ENCODE measurements around the gene DCAF4. TPM values are rescaled to one million over a fixed set of nuclear protein-coding genes. Genes with fewer than 3 reads are reported as not detected.
A peak's percentile ranks its signal among the peaks of the same experiment; 100 is the strongest.

Gene DCAF4
- total RNA-seq, 6 experiments from 2014 or later, result 5.8 to 13.6 (median 10.5) TPM

GRCh38 chr14:72925171-72925759, 999 bp upstream of the DCAF4 start:
- TF ChIP-seq POLR2A (IDR thresholded peaks at IDR 0.05) (no peak), CTCF (IDR thresholded peaks at IDR 0.05) (no peak)
- no peaks in the 10 kb centered on the region for H3K27me3 ChIP-seq
- H3K4me3 ChIP-seq, result peak overlapping the region in 1 of 3 donors; percentile 88
- H3K4me1 ChIP-seq, result no peaks in the 10 kb centered on the region
- no peaks in the 10 kb centered on the region for H3K36me3 ChIP-seq
- H3K27ac ChIP-seq, result no peak overlapping the region
- ATAC-seq (no peak), DNase-seq (no peak)
- H3K9me3 ChIP-seq, result no peaks in the 10 kb centered on the region
- 81% methylated on average over 18 of the region's 22 CpGs for WGBS (ENCODE audit: insufficient coverage, low coverage, low lambda C conversion rate, missing lambda C conversion rate)
- intact Hi-C loops (cut with DNase I), result no loop called here

- intact Hi-C loops (cut with DNase I), result no loop called here
These were observed 411 bp upstream of the DCAF4 start for GRCh38 chr14:72925815-72926291.

GRCh38 chr14:72928872-72929271, 2.6 kb downstream of the DCAF4 start:
- intact Hi-C loops (cut with DNase I), result no loop called here
- no CpG with 5 or more reads among the region's 21 CpGs for WGBS (ENCODE audit: insufficient coverage, low coverage, low lambda C conversion rate, missing lambda C conversion rate)
- TF ChIP-seq CTCF (IDR thresholded peaks at IDR 0.05) (no peak), POLR2A (IDR thresholded peaks at IDR 0.05) (no peak)
- H3K4me1 ChIP-seq, result no peaks in the 10 kb centered on the region
- DNase-seq (no peak), ATAC-seq (no peak)
- no peak overlapping the region for H3K27ac ChIP-seq
- no peaks in the 10 kb centered on the region for H3K27me3 ChIP-seq
- H3K36me3 ChIP-seq, result no peaks in the 10 kb centered on the region
- no peaks in the 10 kb centered on the region for H3K9me3 ChIP-seq
- no peak overlapping the region for H3K4me3 ChIP-seq

More at GRCh38 chr14:72925815-72926291, 411 bp upstream of the DCAF4 start:
- no peaks in the 10 kb centered on the region for H3K27me3 ChIP-seq
- no peaks in the 10 kb centered on the region for H3K36me3 ChIP-seq
- ATAC-seq (peak; percentile 21 to 49 (median 45)), DNase-seq (no peak)
- H3K9me3 ChIP-seq, result no peaks in the 10 kb centered on the region
- H3K4me3 ChIP-seq, result peak overlapping the region; percentile 71 to 92 (median 88)
- no peaks in the 10 kb centered on the region for H3K4me1 ChIP-seq
- TF ChIP-seq POLR2A (IDR thresholded peaks at IDR 0.05), result no peak
- TF ChIP-seq CTCF (IDR thresholded peaks at IDR 0.05), result no peak
- no peak overlapping the region for H3K27ac ChIP-seq
- 12% methylated on average over 12 of the region's 33 CpGs for WGBS (ENCODE audit: insufficient coverage, low coverage, low lambda C conversion rate, missing lambda C conversion rate)

GRCh38 chr14:72929316-72930080, 3.2 kb downstream of the DCAF4 start:
- Histone ChIP-seq H3K27ac (no peak overlapping the region), H3K4me1 (no peaks in the 10 kb centered on the region), H3K4me3 (no peak overlapping the region), H3K9me3 (no peaks in the 10 kb centered on the region), H3K36me3 (no peaks in the 10 kb centered on the region), H3K27me3 (no peaks in the 10 kb centered on the region)
- 94% methylated on average over 32 of the region's 43 CpGs for WGBS (ENCODE audit: insufficient coverage, low coverage, low lambda C conversion rate, missing lambda C conversion rate)
- TF ChIP-seq CTCF (IDR thresholded peaks at IDR 0.05), result no peak
- no peak for TF ChIP-seq POLR2A (IDR thresholded peaks at IDR 0.05)
- no peak for DNase-seq
- intact Hi-C loops (cut with DNase I), result no loop called here
- ATAC-seq, result no peak
